Choroid plexus epithelial cell (primary cell): Measurements from ENCODE around the gene TMUB1.
A peak's percentile ranks its signal among the peaks of the same experiment; 100 is the strongest.

Source experiments
- DNase-seq: peaks from one replicate; pipeline ENCODE4 v3.0.0-alpha.2; 2010; ENCODE audit warnings: low read depth
- H3K4me3 ChIP-seq: 2 replicates; pipeline ENCODE4 v1.5.1; 2011; ENCODE audit warnings: low read depth, mild to moderate bottlenecking, control low read depth, low read length, moderate library complexity
- TF ChIP-seq, protein P1 (sequence below): conservative IDR thresholded peaks from 2 replicates; pipeline ENCODE4 v1.5.1; 2011; ENCODE audit warnings: low read depth, mild to moderate bottlenecking, control low read depth, inconsistent platforms, low read length, moderate library complexity

TMUB1 gene

DNA sequence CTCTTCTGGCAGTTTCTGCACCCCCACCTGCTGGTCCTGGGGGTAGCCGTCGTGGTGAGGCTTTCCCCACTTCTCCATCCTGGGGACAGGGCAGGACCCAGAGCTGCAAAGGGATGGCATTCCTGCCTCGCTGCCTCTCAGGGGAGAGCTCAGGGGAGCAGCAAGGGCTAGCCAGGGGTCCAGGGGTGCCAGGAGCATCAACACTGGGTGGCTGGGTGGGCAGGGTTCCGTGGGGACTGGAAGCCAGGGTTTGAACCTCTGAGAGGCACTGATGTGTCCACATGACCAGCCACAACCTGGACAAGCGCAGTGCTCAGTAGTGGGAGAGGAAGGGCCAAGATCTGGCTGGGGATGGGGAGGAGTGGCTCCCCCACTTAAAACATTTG is 49.4 kb downstream of the TMUB1 start:
- TF ChIP-seq, protein P1, sequence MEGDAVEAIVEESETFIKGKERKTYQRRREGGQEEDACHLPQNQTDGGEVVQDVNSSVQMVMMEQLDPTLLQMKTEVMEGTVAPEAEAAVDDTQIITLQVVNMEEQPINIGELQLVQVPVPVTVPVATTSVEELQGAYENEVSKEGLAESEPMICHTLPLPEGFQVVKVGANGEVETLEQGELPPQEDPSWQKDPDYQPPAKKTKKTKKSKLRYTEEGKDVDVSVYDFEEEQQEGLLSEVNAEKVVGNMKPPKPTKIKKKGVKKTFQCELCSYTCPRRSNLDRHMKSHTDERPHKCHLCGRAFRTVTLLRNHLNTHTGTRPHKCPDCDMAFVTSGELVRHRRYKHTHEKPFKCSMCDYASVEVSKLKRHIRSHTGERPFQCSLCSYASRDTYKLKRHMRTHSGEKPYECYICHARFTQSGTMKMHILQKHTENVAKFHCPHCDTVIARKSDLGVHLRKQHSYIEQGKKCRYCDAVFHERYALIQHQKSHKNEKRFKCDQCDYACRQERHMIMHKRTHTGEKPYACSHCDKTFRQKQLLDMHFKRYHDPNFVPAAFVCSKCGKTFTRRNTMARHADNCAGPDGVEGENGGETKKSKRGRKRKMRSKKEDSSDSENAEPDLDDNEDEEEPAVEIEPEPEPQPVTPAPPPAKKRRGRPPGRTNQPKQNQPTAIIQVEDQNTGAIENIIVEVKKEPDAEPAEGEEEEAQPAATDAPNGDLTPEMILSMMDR = no peak
- H3K4me3 ChIP-seq = no peak overlapping the region
- DNase-seq = no peak

DNA sequence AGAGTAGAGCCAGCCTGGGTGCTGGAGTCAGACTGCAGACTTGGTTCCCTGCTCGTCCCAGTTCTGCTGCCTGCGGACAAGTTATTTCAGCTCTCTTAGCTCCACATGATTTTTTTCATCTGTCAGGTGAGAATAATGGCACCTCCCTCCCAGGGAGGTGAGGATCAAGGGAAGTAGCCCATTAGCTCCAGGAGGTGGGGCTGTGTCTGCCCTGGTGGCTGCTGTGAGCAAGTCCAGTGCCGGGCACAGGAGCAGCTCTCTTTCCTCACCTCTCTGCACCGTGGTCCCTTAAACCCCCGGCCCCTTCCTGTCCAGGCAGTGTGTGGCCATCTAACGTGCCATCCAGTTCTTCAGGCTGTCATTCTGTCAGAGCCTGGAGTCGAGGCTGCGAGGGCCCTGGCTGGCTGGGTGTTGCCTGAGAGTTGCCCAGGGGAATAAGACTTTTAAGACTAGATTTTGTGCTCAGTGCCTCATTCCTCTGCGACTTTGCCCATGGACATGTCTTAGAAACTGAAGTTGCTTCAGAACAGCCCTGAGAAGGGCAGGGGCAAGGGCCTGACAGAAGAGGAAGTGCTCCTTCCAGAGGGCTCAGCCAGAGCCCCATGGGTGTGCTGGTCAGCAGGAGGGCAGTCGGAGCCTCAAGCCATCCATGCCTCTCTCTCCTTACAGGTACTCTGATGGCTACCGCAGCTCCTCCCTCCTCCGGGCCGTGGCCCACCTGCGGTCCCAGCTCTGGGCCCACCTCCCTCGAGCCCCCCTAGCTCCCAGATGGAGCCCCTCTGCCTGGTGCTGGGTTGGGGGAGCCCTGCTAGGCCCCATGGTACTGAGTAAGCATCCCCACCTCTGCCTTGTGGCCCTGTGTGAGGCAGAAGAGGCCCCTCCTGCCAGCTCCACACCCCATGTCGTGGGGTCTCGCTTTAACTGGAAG is 50.1 kb downstream of the TMUB1 start:
- TF ChIP-seq, protein P1 = peak; percentile 31
- no peak for DNase-seq
- no peak overlapping the region for H3K4me3 ChIP-seq
